Mammary epithelial cell (primary cell): ENCODE measurements around the gene BLVRA.

Experiments used
- CTCF ChIP-seq, 2 donors: IDR thresholded peaks in 1 of 2; conservative IDR thresholded peaks in 1 of 2; 2 replicates each; pipeline ENCODE4 v1.5.1; 2011 to 2012; ENCODE audit warnings: inconsistent platforms in 2 of 2, low read length in 2 of 2, mild to moderate bottlenecking in 2 of 2, control low read depth in 1 of 2, low read depth in 1 of 2; ENCODE audit not compliant: insufficient read depth in 1 of 2; ENCODE audit errors: extremely low read depth in 1 of 2
- EZH2 ChIP-seq: IDR thresholded peaks from 2 replicates; pipeline ENCODE4 v1.6.1; 2012; ENCODE audit warnings: low read length, inconsistent platforms, borderline replicate concordance

DNA sequence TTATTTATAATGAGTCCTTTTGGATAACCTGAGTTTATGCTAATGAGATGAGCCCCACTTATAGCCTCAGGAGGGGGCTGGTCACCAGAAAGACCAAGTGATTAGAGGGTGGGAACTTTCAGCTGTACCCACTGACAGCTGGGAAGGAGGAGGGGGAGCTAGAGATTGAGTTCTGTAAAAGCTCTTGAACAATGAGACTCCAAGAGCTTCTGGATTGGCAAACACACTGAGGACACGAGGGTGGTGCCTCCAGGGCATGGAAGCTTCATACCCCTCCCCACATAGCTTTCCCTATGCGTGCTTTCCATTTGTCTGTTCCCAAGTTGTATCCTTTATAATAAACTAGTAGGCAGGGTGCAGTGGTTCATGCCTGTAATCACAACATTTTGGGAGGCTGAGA lies 90.6 kb downstream of the BLVRA start:
- TF ChIP-seq CTCF (conservative IDR thresholded peaks at IDR 0.05 in 1 of 2, IDR thresholded peaks at IDR 0.05 in 1 of 2; ENCODE audit: extremely low read depth in 1 of 2, insufficient read depth in 1 of 2, low read depth in 1 of 2, low read length in 2 of 2) (no peak), EZH2 (no peak)
